HG02938 (cell line): Measurements from ENCODE around the gene FBXW11.

Experiments
- ATAC-seq: cut with Tn5 transposase; IDR thresholded peaks from one replicate; pipeline ENCODE4 v1.9.1; 2021; ENCODE audit warnings: mild to moderate bottlenecking, moderate library complexity; ENCODE audit not compliant: unreplicated experiment

Gene FBXW11

DNA sequence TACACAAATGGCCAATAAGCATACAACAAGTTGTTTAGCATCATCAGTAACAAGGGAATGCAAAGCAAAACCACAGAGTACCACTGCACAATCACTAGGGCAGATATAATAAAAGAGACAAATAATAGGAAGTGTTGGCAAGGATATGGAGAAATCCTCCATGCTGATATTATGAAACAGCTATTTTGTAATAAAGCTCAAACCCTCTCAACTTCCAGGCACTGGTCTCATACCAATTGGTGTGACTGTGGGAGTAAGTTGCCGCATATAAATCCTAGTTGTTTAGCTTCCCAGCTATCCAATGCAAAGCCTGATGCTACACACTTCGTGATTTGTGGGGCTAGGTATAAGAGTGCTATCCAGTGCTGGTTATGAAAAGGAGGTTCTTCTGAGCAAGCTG is 132.2 kb downstream of the FBXW11 start:
- no peak for ATAC-seq

DNA sequence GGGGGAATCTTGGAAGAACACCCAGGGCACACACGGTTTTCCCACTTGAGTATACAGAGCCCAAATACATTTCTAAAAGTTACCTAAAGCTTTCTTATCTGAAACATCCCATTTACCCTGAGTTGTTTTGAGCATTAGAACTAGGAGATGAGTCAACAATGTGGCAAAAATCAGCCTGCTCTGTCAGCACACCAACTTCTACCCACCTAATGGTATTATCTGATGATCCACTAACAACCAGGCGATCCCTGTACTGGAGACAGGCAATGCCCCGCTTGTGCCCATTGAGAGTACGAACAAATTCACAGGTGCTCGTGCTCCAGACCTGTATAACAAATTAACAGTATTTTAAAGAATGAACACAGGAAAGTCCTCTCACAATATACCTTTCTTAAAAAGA is 133.8 kb downstream of the FBXW11 start:
- no peak for ATAC-seq

DNA sequence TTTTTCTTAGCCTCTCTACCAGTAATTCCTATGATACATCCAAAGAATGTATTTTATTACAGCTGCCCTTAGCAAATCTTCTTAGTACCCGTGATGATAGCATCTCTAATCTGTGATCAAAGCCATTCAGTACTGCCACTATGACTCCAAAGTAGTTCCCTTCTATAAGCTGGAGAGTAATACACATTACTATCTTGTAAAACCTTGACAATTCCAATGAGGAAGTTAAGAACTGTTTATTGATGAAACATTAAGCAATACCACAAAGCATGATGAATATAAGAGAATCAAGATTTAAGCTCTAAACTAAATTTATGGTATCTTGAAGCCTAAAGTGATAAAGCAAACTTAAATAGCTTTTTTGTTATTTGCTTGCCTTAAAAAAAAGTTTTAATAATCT is 134.7 kb downstream of the FBXW11 start:
- no peak for ATAC-seq

DNA sequence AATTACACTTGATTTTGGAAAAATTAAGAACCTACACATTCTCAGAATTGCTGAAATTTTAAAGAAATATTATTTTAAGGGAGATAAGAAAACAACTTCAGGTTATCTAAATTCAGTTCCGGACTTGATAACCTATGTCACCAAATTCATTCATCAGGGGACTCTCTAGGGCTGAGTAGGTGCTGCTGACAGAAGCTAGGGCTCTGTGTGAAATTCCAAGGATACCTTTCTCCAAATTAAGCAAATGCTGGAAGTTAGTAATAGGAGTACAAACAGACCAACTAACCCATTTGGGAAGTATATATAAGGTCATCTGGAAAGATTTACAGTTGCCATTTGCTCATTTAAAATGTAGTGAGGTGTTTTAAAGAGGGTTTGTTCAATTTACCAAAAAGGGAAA is 136.5 kb downstream of the FBXW11 start:
- no peak for ATAC-seq

DNA sequence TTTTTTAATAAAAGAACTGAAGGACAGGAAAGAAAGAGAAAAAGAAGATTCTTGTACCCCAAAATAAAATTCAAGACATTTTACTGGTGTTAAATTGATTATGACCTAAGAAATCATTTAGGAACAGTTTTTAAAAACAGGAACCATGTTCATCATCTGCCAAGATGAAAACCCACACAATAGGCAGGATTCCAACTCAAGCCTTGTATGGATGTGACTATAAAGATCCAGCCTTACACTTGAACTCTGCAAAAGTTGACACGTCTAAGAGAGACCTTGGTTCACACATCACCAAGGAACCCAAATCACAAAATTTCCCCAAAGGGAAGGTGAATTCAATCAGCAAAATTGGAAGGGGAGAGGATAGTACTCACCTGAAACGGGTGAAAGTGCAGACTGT is 138.2 kb downstream of the FBXW11 start:
- no peak for ATAC-seq

DNA sequence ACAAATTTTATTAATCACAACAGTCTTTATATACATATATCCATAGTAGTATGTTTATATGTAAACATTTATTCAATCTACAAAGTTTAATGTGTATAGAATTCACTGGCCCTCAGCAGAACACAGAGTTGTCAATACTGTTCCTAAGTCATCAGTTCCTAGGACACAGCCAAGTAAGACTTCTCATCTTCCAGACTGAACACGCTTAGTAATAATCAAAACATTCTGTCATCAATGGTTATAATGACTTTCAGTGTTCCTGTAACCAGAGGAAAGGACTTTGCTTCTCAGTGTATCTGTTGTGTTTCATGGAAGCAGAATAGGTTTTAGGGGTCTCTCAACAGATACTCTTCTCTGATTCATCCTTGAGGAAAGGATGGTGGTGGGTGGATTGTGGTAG is 138.7 kb downstream of the FBXW11 start:
- no peak for ATAC-seq

DNA sequence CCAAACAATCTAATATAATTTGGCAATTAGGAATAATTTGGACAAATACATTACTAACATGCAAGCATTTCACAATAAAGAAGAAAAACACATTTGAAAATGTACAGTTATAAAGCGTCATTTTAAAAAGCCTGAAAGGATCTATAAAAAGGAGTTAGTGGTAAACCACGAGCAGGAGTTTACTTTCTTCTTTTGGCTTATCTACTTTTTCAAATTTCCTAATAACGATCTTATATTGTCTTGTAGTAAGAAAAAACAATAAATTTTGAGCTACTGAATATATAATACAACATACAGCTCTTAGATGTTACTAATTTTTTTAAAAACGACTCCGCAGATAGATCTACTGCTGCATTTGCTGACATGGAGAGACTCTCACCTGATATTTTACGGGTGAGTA is 141.0 kb downstream of the FBXW11 start:
- ATAC-seq, result no peak

DNA sequence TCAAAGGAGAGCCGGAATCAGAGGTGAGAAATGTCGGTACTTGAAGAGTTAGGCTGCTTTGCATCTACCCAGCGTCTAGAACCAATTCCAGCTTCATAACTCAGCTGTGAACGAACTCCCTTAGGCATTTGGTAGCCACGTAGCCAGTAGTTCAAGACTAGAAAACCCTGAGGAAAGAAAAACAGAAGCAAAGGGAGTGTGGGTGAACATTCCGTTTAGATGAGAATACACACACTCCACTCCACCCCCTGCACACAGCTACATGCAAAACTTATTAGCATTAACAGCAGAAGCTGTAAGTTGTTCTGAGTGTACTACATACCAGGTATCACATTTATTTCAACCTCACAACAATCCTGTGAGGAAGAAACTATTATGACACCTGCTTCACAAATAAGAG is 142.5 kb downstream of the FBXW11 start:
- no peak for ATAC-seq

DNA sequence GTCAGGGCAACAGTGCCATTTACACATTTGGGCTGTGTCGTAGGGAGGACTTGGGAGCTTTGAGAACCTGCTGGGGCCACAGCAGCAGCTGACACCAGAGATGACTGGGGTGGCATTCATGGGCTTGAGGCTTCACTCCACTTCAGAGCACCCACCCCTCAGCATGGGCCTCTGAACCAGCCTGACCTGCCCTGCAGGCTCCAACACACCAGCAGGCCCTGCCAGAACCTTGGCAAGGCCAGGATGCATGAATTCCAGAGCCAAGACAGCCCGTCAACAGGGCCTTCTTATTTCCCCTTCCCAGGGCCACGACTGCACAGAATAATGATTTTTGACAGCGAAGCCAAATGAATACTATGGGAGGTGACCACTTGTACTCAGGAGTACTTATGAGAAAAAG is 143.8 kb downstream of the FBXW11 start:
- no peak for ATAC-seq

DNA sequence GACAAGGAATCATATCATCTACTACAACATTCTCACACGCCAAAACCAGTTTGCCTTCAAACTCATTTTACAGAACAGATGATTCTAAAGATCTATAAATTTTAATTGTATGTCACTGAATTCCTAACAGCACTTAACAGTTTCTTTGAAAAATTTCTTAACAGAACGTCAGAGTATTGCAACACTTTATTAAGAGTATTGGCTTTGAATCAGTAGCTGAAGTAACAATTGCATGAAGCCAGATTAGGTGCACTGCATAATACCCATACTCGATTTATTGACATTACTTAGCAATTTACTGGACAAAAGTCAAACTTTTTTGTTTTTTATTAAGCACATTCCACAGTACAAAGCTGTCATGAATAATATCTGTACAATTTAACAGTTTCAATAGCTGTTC is 145.1 kb downstream of the FBXW11 start:
- ATAC-seq, result no peak

DNA sequence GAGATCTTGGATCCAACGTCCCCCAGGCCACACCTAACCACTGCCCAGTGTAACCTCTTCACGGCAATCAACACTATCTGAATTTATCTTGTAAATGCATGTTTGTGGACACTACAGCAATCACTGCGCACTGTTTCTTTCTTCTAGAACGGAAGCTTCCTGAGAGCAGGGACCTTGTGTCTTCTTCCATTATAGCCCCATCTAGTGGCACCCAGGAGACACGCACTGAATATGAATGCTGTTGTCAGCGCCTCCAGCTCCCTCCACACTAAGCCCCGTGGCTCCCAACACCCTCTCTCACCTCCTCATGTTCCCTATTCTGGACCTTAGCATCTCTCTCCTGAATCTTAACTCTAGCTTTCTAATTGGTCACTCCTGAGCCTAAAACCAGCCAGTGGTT is 148.1 kb downstream of the FBXW11 start:
- ATAC-seq, result no peak

DNA sequence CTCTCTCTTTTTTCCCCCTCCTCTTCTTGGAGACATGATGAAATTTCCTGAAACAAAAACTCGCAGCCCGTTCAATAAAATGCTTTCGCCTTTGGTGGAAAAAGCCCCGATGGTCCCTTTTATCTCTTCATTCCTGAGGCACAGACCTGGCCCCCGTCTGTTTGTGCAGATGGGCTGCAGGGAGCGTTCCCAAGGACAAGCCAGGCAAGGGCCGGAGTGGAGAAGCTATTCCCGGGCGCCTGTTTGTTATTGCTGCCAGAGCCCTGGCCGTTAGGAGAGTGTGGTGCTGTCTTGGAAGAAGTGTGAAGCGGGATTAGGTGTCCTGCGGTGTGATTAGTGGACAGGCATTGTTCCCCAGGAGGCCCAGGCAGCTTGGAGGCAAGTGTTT is 149.0 kb downstream of the FBXW11 start:
- ATAC-seq, result no peak

DNA sequence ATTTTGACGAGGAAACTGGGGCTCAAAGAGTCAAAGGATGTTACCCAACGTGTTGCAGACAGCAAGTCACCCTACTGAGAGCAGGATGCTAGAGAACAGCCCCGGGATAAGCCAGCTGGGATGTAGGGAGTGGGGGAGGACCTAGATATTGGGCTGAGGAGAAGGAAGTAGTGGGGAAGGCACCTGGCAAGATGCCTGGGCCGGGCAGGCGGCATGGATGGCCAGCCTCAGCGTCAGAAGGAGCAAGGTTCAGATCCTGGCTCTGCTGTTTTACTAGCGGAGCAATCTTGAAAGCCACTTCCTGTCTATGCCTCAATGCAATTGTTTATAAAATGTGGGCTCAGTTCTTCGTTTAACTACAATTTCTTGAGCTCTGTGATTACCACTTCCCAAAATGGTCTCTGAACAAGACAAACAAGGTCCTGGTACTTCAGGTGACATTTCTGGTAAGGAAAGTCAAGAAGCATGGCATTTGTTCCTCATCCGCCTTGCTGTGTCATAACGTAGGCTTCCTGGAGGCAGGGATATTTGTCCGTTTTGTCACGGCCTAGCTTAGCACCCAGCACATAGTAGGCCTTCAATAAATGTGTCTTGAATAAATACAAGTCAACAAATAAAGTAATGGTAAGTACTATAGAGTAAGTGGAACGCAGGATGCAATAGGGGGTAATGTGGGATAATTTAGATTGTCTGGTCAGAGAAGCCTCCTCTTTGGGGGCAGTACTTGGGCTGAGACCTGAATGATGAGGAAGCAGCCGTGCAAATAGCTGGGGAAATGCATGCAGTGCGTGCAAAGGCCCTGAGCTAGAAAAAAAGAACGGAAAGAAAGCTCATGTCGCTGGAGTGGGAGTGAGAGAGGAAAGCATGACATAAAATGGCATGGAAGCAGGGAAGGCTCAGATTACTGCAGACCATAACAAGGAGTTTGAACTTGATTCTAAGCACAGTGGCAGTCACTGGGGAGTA is 150.4 kb downstream of the FBXW11 start:
- no peak for ATAC-seq

DNA sequence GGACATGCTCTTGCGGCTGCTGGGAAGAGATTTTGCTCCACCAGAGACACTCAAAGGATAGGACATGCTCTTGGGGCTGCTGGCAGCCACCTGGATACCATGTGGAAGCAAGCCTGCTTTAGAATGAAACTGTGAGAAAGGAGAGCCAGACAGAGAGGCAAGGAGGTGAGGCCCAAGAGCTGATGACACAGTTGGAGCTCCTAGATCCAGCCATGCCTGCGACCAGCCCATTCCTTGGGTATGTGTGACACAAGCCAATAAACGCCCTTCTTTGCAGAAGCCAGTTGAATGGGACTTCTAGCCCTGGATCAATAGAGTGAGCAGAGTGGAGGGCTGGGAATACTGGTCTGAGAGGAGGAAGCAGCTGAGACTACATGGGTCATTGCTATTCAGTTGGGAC is 151.2 kb downstream of the FBXW11 start:
- no peak for ATAC-seq

DNA sequence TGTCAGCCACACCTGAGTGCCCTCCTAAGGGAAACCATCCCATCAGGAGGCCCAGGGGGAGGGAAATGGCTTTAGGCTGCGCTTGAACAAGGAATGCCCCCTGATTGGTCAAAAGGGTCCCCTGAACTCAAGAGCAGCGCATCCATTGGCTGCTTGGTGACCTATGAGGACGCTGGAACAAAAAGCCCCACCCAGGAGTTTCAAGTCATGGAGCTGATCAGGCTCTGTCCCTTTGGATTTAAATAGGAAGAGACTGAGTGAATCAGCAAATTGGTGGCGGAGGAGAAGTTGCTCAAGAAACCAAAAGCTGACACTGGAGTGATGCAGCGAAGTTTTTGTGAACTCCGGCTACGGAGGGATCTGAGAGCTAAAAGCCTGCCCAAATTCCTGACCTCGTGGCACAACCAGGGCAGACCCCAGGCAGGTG is 154.2 kb downstream of the FBXW11 start:
- no peak for ATAC-seq

DNA sequence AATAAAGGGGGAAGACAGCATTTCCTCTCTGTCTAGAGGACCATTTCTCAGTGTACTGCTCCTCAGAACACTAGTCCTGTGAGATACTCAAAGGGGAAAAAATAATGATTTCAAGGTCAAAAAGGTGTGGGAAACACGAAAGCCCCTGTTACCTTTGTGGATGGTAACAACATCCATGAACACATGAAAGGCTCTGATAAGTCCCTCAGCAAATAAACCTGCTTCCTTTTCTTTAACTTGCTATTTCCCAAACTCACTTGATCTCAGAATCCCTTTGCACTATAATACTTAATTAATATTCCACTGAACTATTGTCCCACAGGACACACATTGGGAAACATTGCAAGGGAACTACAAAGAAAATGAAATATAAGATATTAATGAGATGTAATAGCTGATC is 155.2 kb downstream of the FBXW11 start:
- no peak for ATAC-seq

DNA sequence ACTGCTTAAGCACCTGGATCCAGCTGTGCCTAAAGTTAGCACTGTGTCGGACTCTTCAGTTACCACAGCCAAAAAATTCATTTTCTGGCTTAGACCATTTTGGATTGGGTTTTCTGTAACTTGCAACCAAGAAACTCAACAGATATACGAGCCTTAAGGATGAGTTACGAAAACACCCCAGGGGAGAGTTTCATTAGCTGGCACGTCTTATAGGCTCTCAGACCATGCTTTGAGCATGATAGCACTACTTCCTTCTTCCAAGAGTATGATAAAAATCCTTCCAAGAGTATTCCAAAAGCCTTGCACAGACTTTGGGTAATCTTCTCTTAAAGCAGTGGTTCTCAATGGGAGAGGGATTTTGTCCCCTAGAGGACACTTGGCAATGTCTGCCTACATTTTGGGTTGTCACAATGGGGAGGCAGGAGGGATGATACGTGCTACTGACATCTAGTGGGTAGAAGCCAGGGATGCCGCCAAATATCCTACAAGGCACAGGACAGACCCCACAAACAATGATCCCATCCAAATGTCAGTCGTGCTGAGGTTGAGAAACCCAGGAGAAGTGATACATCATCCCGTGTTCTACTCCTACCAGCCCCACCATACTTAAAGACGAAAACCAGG is 156.0 kb downstream of the FBXW11 start:
- ATAC-seq, result no peak

DNA sequence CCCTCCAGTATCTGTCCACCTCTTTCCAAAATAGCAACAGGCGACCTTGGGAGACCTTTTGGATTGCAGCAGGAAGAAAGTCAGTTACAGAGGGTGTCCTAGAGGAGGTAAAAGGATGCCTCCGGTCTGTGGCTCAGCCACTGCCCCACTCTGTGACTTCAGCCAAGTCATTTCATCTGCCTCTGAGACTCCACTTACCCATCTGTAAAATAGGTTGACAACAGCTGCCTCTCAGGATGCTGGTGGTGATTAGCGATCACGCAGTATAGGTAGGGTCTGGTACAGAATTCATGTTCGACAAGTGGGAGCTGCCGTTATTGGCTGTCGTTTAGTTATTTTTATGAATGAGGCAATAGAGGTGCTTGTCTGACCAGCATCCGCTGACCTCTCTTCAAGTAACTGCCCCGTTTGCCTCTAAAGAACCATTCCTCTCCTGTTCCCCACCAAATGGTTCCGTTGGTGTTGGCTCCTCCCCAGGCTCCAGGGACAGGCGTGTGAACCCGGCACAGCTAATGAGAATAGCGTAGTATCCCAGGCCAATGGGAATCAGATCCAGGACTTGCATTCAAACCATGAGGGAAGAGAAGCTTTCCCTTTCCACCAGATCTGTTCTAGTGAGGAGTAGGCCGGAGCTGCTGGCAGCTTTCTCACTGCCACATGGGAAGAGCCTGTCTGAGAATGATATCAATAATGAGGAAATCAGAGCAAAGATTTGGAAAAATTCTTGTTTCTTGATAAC is 156.7 kb downstream of the FBXW11 start:
- no peak for ATAC-seq

DNA sequence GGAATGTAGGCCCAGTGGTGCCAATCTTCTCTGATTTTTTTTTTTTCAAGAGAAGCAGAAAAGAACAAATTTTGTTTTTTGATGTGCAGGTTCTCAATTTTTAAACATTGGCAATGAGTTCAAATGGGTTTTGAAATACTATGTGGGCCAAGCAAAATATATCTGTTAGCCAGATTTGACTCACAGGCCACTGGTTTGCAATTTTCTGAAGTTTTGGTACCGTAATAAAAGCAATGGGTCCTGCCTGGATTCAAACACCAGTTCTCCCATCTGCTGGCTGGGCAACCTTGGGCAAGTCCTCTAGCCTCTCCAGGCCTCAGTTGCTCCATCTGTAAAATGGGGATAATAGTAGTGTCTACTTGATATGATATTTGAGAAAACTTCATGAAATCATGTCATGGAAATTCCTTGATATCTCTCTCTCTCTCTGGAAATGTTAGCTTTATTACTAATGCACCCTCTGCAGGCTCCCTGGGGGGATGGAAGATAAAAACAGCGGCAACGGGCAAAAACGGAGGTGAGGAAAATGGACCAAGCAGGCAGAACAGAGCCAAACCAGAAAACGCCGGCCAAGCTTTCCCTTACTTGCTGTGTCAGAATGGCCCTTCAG is 157.4 kb downstream of the FBXW11 start:
- ATAC-seq, result no peak

DNA sequence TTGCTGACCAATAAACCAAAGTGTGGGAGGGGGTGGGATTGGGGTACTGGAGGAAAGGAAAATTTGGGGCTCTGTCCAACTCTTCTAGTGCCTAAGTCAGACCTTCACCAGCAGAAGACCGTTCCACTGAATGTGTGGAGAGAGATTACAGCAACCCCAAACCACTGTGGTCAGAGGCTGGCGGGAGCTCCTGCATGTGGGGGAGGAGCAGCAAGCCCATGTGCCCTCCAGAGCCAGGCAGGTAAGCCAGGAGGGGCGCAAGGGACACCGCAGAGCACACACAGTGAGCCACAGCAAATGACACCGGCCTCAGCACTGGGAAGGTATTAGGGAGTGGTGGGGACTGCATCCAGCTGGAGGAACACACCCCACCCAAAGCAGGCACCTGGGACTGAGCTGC is 158.0 kb downstream of the FBXW11 start:
- no peak for ATAC-seq

DNA sequence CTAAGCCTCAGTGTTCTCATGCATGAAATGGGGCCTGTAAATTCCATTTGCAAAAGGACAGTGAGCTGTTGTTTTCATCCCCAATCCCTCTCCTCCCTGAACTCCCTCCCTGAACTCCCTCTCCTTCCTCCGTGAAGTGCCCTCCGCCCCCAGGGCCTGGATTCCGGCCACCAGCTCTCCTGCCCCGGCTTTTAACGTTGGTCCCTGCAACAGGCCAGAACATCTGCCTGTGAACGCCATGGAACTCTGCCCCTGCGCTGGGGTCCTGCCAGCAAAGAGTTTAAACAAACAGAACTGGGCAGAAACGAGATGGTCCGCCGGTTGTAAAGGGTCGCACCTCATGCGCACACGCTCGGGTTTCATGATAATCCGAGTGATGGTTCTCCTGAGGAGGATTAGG is 158.4 kb downstream of the FBXW11 start:
- ATAC-seq, result no peak
